SU-DHL-6 (cell line): ENCODE data around the gene ZNF862.

Experiments used
- H2AFZ ChIP-seq: fragments of 200-600 bp; sonication (generic); 2 replicates; pipeline ENCODE4 v1.6.1; 2014; ENCODE audit warnings: low read depth, mild to moderate bottlenecking, moderate library complexity, mixed read lengths, antibody characterized with exemption, low read length; ENCODE audit not compliant: severe bottlenecking
- H3F3A ChIP-seq: fragments of 200-600 bp; shearing (Covaris generic); 2 replicates; pipeline ENCODE4 v1.6.0; 2016; ENCODE audit warnings: antibody characterized with exemption, mild to moderate bottlenecking; ENCODE audit not compliant: insufficient read depth
- H3K27ac ChIP-seq: fragments of 200-600 bp; sonication (generic); 2 replicates; pipeline ENCODE4 v1.5.1; 2016; ENCODE audit warnings: low read depth, mild to moderate bottlenecking, low read length, moderate library complexity, mixed read lengths
- H3K27me3 ChIP-seq: fragments of 200-600 bp; sonication (generic), shearing (Covaris generic); 2 replicates; pipeline ENCODE4 v1.6.0; 2014; ENCODE audit warnings: mild to moderate bottlenecking, low read length
- H3K36me3 ChIP-seq: fragments of 200-600 bp; sonication (generic); 2 replicates; pipeline ENCODE4 v1.6.1; 2014; ENCODE audit warnings: mild to moderate bottlenecking, low read length, mixed read lengths
- H3K4me2 ChIP-seq: fragments of 300-600, 200-600 bp; shearing (Covaris generic), sonication (generic); 2 replicates; pipeline ENCODE4 v1.6.0; 2014; ENCODE audit warnings: low read length, low read depth, mild to moderate bottlenecking; ENCODE audit not compliant: poor library complexity, severe bottlenecking
- H3K4me3 ChIP-seq: fragments of 200-600 bp; sonication (generic); 2 replicates; pipeline ENCODE4 v1.5.1; 2014; ENCODE audit warnings: antibody characterized with exemption, low read length, mild to moderate bottlenecking, mixed read lengths; ENCODE audit not compliant: insufficient read depth, poor library complexity, severe bottlenecking
- H3K79me2 ChIP-seq: fragments of 200-600 bp; sonication (generic); 2 replicates; pipeline ENCODE4 v1.6.1; 2014; ENCODE audit warnings: mild to moderate bottlenecking, low read length, moderate library complexity; ENCODE audit not compliant: insufficient read depth
- H3K9ac ChIP-seq: fragments of 200-600 bp; sonication (generic); 2 replicates; pipeline ENCODE4 v1.7.0; 2014; ENCODE audit warnings: mild to moderate bottlenecking, low read length
- H3K9me2 ChIP-seq: fragments of 200-600 bp; sonication (generic); replicated peaks from 2 replicates; pipeline ENCODE4 v1.6.1; 2014; ENCODE audit warnings: low read length; ENCODE audit not compliant: insufficient read depth
- H3K9me3 ChIP-seq: fragments of 200-600 bp; sonication (generic); 2 replicates; pipeline ENCODE4 v1.6.1; 2014; ENCODE audit warnings: low read length, mixed read lengths; ENCODE audit not compliant: insufficient read depth
- H4K20me1 ChIP-seq: fragments of 200-600 bp; sonication (generic); 2 replicates; pipeline ENCODE4 v1.6.1; 2014; ENCODE audit warnings: low read depth, mild to moderate bottlenecking, antibody characterized with exemption, low read length, moderate library complexity, mixed read lengths
- EZH2phosphoT487 ChIP-seq: fragments of 200-600 bp; sonication (generic), shearing (Covaris generic); conservative IDR thresholded peaks from 2 replicates; pipeline ENCODE4 v1.6.1; 2018; ENCODE audit warnings: mild to moderate bottlenecking, antibody characterized with exemption, low read length, moderate library complexity, mixed read lengths
- TF ChIP-seq, protein P1 (sequence below): fragments of 200-600 bp; sonication (generic); IDR thresholded peaks from one replicate; pipeline ENCODE4 v1.5.1; 2017; ENCODE audit warnings: antibody characterized with exemption, mild to moderate bottlenecking, low read length, moderate library complexity; ENCODE audit not compliant: insufficient read depth, poor library complexity, severe bottlenecking

The ZNF862 gene

GRCh38 chr7:149808311-149808710, 29.9 kb upstream of the ZNF862 start:
- H3K27ac ChIP-seq = no peak overlapping the region
- H3F3A ChIP-seq = no peaks in the 10 kb centered on the region
- H3K4me2 ChIP-seq = no peak overlapping the region
- no peaks in the 10 kb centered on the region for H3K36me3 ChIP-seq
- H3K9me3 ChIP-seq = no peaks in the 10 kb centered on the region
- H4K20me1 ChIP-seq = no peaks in the 10 kb centered on the region
- no peaks in the 10 kb centered on the region for H3K9me2 ChIP-seq
- H3K27me3 ChIP-seq = no peaks in the 10 kb centered on the region
- no peak overlapping the region for H3K9ac ChIP-seq
- H2AFZ ChIP-seq = no peak overlapping the region
- TF ChIP-seq, protein P1, sequence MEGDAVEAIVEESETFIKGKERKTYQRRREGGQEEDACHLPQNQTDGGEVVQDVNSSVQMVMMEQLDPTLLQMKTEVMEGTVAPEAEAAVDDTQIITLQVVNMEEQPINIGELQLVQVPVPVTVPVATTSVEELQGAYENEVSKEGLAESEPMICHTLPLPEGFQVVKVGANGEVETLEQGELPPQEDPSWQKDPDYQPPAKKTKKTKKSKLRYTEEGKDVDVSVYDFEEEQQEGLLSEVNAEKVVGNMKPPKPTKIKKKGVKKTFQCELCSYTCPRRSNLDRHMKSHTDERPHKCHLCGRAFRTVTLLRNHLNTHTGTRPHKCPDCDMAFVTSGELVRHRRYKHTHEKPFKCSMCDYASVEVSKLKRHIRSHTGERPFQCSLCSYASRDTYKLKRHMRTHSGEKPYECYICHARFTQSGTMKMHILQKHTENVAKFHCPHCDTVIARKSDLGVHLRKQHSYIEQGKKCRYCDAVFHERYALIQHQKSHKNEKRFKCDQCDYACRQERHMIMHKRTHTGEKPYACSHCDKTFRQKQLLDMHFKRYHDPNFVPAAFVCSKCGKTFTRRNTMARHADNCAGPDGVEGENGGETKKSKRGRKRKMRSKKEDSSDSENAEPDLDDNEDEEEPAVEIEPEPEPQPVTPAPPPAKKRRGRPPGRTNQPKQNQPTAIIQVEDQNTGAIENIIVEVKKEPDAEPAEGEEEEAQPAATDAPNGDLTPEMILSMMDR = no peak
- H3K79me2 ChIP-seq = no peaks in the 10 kb centered on the region
- no peak overlapping the region for H3K4me3 ChIP-seq

DNA sequence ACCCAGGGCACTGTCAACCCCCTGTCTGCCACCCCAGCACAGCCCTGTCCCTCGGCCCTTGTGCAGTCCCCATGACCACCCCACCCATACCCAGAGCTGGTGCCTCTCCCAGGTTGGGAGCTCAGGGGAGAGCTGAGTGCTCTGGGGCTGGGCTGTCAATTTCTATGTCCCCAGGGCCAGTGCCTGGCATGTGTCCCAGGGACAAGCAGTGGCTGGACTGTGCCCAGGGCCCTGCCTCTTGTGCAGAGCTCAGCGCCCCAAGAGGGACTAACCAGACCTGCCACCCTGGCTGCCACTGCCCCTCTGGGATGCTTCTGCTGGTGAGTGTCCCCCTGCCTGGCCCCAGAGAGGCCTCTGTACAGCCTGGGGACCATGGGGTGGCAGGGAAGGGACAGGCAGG, 29.0 kb upstream of the ZNF862 start:
- TF ChIP-seq EZH2phosphoT487 = no peak
- TF ChIP-seq, protein P1 = no peak
- no peak overlapping the region for H3K9ac ChIP-seq
- no peaks in the 10 kb centered on the region for H3K27me3 ChIP-seq

DNA sequence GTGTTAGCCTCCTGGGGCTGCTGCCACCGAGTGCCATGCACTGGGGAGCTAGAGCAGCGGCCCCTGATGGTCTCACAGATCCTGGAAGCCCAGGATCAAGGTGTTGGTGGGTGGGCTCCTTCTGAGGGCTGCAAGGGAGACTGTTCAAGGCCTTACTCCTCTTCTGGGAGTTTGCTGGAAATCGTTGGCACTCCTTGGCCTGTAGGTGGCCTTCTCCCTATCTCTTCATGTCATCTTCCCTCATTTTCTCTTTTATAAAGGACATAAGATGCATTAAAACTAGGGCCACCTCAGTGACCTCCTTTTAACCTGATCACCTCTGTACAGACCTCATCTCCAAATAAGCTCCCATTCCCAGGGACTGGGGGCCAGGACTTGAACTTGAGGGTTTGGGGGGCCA, 27.0 kb upstream of the ZNF862 start:
- Histone ChIP-seq H3K4me2 (no peak overlapping the region), H3K9me2 (no peaks in the 10 kb centered on the region), H3K79me2 (no peaks in the 10 kb centered on the region), H2AFZ (no peak overlapping the region), H3K27ac (no peak overlapping the region), H3K9me3 (no peaks in the 10 kb centered on the region), H3K36me3 (no peaks in the 10 kb centered on the region), H4K20me1 (no peaks in the 10 kb centered on the region), H3F3A (no peaks in the 10 kb centered on the region), H3K9ac (no peak overlapping the region), H3K27me3 (no peaks in the 10 kb centered on the region), H3K4me3 (no peak overlapping the region)
- no peak for TF ChIP-seq EZH2phosphoT487
- TF ChIP-seq, protein P1 = no peak

More for the DNA sequence above, 29.0 kb upstream of the ZNF862 start:
- Histone ChIP-seq H3K9me2 (no peaks in the 10 kb centered on the region), H3K9me3 (no peaks in the 10 kb centered on the region), H3K79me2 (no peaks in the 10 kb centered on the region), H2AFZ (no peak overlapping the region), H3K36me3 (no peaks in the 10 kb centered on the region), H3F3A (no peaks in the 10 kb centered on the region), H3K4me3 (no peak overlapping the region), H3K4me2 (no peak overlapping the region), H3K27ac (no peak overlapping the region), H4K20me1 (no peaks in the 10 kb centered on the region)
